Hematopoietic multipotent progenitor cell treated with erythropoietin and hydrocortisone succinate and interleukin-3 and kit ligand, for 8 days (in vitro differentiated cells): ENCODE results near the gene SH3PXD2A.
"Not testable (repeated sequence)": the region's sequence is repeated elsewhere in the genome, so short reads cannot be mapped to it uniquely, and the experiment has no call there.

ENCODE experiments used
- DNase-seq: peaks from one replicate; pipeline ENCODE4 v3.0.0-alpha.2; 2015

The SH3PXD2A gene

DNA sequence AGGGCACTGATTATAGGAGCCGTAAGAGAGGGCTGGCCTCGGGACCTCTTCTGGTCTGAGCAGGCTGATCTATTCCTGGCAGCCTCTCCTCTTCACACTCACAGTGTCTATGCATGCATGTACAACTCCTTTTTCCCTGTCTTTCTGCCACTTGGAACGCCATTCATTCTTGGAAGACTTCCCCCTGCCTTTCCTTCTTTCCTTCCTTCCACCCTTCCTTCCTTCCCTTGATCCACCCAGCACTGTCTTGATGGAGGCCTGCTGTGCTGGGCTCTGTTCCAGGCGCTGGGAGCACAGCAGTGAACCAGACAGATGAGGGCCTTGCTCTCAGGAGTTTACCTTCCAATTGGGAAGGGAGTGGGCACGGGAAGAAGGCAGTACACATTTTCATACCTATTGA, 114.8 kb downstream of the SH3PXD2A start:
- DNase-seq = no peak

- no peak for DNase-seq
Observed at GRCh38 chr10:103739039-103739764, 116.2 kb downstream of the SH3PXD2A start.

GRCh38 chr10:103737735-103738367, 117.5 kb downstream of the SH3PXD2A start:
- no peak for DNase-seq

- DNase-seq = peak; percentile 54
Observed at GRCh38 chr10:103736763-103737162, 118.6 kb downstream of the SH3PXD2A start.

- no peak for DNase-seq
Observed at GRCh38 chr10:103736044-103736443, 119.3 kb downstream of the SH3PXD2A start.

- DNase-seq = no peak
Observed at GRCh38 chr10:103734731-103735130, 120.6 kb downstream of the SH3PXD2A start.

GRCh38 chr10:103733045-103733419, 122.3 kb downstream of the SH3PXD2A start:
- DNase-seq = no peak

- no peak for DNase-seq
Observed at GRCh38 chr10:103732339-103733044, 122.9 kb downstream of the SH3PXD2A start.

DNA sequence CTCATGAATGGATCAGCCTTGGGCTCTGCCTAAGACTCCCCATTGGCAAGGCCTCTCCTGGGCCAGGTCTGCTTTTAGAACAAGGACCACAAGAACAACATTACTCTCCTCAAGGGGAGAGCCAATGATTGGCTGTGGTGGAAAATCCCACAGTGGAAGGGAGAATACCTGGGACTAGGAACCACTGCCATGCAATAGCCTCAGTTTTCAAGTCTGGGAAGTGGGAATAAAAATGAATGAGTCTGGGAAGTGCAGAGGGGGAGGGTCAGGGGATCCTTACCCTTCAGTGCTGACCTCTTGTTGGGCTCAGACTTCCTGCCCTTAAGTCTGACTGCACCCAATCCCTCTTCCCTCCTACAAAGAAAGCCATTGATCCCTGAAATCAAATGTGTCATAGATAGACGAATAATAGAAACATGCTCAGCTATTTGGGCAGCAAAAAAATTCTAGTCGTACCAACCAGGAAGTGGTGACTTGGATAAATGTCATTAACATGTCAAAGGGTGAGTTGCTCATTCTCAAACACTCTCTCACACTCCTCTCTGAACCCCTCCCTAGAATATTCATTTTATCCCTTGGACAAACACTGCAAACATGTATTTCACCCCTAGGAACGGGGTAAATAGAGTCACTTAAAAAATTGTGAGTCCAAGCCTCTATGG, 123.6 kb downstream of the SH3PXD2A start:
- no peak for DNase-seq

DNA sequence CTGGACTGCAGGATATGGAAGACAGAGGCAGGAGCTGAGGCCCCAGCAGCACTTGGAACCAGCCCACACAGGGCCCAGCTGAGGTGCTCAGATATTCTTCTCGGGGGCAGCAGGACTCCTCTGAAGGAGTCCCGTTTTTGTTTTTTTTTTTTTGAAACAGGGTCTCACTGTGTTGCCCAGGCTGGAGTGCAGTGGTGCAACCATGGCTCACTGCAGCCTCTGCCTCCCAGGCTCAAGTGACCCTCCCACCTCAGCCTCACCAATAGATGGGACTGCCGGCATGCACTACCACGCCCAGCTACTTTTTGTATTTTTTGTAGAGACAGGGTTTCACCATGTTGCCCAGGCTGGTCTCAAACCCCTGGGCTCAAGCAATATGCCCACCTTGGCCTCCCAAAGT, 124.3 kb downstream of the SH3PXD2A start:
- not testable (repeated sequence) for DNase-seq

GRCh38 chr10:103729851-103730250, 125.5 kb downstream of the SH3PXD2A start:
- DNase-seq = no peak

DNA sequence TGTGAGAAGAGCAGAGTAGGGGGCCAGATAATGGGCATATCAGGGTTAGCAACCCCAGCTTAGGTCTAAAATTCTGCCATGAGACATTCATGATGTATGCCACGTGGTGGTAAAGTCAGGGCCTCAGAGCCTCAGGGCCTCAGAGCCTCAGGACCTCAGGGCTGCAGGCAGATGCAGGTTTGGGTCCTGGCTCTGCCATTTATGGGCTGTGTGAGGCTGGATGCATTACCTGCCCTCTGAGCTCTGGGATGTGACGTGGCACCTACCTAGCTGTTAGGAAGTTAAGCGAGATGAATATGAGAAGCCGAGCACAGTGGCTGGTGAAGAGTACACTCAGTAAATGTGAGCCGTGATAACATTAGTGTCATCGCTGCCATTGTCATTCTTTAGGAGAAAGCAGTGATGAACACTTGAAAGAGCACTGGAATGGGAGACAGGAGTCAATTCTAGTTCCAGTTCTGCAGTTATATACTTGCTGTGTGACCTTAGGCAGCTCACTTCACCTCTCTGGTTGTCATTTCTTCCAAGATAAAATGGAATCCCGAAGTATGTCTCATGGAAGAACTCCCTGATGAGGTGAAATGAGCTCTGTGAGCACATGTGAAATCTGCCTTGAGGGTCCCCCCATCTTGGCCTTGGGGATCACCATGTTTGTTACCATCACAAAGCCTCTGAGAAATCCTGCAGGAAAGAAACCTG, 127.2 kb downstream of the SH3PXD2A start:
- no peak for DNase-seq

GRCh38 chr10:103727546-103727963, 127.8 kb downstream of the SH3PXD2A start:
- no peak for DNase-seq

DNA sequence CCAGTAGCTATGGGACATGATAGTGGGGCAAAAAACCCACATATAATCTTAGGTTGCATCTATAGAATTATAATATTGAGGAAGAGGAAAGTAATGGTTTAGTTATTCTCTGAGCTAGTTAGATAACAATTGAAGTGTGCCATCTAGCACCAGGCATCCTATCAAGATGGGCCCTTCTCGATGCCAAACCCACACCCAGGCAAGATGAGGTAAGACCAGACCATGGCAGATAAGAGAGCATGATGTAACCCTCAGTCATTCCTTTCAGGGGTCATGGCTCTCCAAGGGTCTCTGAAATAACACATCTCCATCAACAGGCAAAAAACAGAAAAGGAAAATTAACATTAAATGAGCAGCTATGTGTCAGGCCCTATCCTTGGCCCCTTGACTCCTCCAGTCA, 128.7 kb downstream of the SH3PXD2A start:
- peak; percentile 40 for DNase-seq

DNA sequence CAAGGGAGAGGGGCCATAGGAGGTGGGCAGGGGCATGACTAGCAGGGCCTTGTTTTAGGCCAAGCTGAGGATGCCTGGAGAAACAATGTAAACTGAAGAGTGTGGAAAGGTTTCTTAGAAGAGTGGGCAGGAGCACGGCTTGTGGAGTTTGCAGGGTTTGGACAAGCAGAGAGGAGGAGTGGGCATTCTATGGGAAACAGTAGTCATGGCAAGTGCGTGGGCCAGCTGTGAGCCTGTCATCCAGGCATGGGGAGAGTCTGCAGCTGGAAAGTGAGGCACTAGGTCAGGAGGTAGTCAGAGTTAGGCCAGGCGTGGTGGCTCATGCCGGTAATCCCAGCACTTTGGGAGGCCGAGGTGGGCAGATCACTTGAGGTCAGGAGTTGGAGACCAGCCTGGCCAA, 130.1 kb downstream of the SH3PXD2A start:
- DNase-seq = no peak

- DNase-seq = no peak
Observed at GRCh38 chr10:103724771-103725170, 130.6 kb downstream of the SH3PXD2A start.

GRCh38 chr10:103724074-103724473, 131.3 kb downstream of the SH3PXD2A start:
- DNase-seq = no peak

- no peak for DNase-seq
Observed at GRCh38 chr10:103723557-103723956, 131.8 kb downstream of the SH3PXD2A start.

DNA sequence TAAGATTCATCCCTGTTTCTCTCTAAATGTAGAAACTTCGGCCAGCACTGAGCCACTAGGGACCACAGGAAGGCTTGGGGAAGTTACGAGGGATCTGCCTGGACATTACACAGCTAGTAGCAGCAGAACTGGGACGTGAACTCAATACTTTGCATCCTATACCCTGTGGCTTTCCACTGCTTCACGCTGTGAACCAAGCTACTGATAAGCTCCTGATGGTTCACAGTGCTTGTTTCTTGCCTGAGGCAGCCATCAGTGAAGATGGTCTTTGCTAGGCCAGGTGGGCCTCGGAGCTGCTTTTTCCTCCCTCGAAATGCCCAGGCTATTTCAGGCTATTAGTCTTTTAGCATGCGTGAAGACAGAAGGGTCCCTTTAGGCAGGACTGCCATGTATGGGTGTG, 132.7 kb downstream of the SH3PXD2A start:
- DNase-seq = no peak

GRCh38 chr10:103720964-103721335, 134.4 kb downstream of the SH3PXD2A start:
- no peak for DNase-seq

- DNase-seq = no peak
Observed at GRCh38 chr10:103720328-103720963, 134.9 kb downstream of the SH3PXD2A start.

GRCh38 chr10:103719036-103719435, 136.3 kb downstream of the SH3PXD2A start:
- DNase-seq = no peak
